ENCODE measurements around the gene INAFM1.
A peak's percentile ranks its signal among the peaks of the same experiment; 100 is the strongest.
"Not testable (repeated sequence)": the region's sequence is repeated elsewhere in the genome, so short reads cannot be mapped to it uniquely, and the experiment has no call there.

INAFM1 gene

DNA sequence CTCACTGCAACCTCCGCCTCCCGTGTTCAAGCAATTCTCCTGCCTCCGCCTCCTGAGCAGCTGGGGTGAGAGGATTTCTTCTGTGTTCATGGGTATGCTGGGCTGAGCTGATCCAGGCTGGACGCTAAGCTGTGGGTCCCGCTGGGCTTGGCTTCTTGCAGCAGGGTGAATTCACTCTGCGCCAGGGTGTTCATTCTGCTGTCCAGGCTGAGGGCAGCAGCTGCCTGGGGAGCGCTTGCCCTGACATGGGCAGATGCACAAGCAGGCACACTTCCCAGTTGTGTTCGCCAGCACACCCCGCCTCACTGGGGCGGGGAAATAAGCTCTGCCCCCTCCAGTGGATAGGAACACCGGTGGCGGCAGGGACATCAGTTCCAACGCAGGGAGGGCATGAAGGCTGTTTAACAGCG is 7.3 kb upstream of the INAFM1 start:
- no peak for DNase-seq (ENCODE audit: low read depth, low spot score)

DNA sequence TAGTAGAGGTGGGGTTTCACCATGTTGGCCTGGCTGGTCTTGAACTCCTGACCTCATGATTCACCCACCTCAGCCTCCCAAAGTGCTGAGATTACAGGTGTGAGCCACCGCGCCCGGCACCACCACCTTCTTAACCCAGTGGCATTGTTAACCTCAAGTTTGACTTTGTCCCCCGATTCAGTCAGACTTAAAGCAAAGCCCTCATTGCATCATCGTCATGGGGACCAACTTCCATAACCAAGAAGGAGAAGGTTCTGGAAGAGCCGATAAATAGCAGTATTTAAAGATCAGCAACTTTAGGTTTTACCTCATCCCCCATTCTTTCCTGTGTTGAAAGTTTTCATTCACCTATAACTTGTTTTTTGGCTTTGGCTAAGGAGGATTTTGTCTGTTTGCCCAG is 6.7 kb upstream of the INAFM1 start:
- DNase-seq (ENCODE audit: low read depth, low spot score) = no peak

DNA sequence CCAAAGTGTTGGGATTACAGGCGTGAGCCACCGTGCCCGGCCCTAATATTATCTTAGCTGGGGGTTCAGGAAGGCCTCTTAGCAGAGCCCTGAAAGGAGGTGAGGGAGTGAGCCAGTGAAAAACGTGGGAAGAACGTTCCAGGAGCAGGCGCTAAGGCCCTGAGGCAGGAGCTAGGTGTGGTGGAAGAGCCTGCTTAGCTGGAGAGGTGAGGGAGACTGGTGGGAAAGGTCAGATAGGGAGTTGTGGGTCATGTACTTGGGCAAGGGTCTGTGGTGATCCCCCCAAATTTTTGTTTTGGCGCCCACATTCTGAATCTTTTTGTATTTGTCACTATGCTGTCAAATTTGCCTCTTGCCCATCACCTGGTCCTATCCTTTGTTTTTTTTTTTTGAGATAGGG is 5.1 kb upstream of the INAFM1 start:
- no peak for DNase-seq (ENCODE audit: low read depth, low spot score)

DNA sequence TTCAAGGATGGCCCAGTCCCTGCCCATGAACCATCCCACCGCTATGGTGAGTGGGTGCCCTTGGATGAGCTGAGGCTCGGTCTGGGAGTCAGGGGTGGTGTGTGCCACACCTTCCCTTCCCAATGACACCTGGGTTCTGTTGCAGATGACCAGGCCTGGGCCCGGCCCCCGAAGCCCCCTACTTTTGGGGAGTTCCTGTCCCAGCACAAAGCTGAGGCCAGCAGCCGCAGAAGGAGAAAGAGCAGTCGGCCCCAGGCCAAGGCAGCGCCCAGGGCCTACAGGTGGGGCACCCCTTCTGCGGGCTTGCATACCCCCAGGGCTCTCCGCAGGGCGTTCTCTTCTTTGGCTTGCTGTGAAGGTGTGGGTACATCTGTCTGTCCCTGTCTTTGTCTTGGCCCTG is 4.3 kb upstream of the INAFM1 start:
- DNase-seq (ENCODE audit: low read depth, low spot score) = no peak

DNA sequence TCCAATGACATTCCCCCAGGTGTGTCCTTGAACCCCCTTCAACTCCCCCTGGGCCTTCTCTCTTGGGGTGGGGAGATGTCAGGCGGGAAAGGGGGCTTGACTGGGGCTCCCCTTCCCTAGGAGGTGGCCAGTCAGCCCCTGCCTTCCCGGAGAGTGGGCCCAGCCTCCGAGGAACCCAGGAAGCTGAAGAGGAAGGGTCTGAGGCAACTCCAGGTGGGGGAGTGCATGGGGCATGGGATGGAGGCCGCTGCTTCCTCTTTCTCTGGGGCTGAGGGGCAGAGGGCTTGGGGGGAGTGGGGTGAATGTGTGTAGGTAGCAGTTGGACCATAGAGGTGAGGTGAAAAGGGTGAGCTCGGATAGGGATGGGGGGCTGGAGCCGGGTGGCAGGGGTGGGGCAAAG is 2.7 kb upstream of the INAFM1 start:
- DNase-seq (ENCODE audit: low read depth, low spot score) = no peak

DNA sequence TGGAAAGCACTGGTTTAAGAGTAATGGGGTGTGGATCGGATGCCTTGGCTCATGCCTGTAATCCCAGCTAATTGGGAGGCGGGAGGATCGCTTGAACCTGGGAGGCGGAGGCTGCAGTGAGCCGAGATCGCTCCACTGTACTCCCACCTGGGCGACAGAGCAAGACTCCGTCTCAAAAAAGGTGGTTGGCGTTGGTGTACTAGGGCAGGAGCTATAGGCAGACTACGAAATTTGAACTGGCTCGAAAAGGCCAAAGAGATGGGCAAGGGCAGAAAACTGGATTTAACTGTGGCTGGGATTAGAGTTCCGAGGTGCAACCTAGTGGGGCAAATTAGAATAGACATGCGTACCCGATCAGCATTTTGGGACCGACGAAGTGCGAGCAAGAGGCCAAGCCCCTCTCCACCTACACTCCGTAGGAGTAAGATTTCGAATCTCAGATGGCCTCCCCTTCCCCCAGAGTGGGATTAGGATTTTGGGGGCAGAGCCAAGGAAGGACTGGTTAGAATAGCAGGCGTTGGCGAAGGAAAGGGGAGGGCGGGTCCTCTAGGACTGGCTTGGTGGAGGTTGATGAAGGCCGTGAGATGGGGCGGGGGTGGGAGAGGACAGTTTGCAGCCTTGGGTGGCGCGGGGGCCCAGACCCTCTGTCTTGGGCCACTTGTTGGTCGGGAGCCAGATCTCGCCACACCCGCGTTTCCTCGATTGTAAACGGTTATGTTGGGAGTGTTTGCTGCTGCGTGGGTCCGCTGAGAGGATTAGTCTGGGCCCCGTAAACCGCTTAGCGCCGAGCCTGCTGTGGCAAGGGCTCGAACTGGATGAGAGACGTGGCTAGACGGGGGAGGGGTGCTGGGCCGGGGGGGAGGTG is 2.0 kb upstream of the INAFM1 start:
- peak; percentile 11 for DNase-seq (ENCODE audit: low read depth, low spot score)

DNA sequence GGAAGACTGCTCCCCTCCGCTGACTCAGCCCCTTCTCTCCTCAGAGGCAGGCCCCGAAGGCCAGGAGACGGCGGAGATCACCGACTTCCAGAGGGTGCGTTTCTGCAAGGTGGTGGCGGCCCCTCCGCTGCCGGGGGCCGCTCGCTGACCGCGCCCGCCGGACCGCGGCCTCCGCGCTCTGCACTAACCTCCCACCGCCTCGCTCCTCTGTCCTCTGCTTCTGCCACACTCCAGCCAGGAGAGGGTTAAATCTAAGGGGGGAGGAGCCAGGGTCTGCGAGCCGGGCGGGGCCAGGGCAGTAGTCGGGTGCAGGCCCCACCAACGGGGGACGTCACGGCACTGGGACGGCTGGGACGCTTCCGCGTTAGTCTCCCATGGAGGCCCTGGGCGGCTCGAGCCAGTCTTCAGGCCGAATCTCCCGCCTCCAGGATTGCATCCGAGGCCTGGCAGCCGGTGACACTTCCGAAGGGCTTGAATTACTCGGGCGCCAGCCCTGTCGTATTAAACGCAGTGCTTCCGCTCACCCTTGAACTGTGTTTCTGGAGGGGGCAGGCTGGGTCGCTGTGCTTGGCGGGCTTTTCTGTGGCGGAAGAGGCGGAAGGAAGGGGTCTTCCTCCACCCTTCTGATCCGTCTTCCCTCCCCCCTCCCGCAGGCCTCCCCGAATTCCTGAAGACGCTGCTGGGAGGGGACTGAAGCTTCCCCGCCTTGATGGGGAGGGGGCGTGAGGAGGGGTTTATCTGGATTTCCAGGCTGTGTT is 1.2 kb upstream of the INAFM1 start:
- peak; percentile 81 for DNase-seq (ENCODE audit: low read depth, low spot score)

DNA sequence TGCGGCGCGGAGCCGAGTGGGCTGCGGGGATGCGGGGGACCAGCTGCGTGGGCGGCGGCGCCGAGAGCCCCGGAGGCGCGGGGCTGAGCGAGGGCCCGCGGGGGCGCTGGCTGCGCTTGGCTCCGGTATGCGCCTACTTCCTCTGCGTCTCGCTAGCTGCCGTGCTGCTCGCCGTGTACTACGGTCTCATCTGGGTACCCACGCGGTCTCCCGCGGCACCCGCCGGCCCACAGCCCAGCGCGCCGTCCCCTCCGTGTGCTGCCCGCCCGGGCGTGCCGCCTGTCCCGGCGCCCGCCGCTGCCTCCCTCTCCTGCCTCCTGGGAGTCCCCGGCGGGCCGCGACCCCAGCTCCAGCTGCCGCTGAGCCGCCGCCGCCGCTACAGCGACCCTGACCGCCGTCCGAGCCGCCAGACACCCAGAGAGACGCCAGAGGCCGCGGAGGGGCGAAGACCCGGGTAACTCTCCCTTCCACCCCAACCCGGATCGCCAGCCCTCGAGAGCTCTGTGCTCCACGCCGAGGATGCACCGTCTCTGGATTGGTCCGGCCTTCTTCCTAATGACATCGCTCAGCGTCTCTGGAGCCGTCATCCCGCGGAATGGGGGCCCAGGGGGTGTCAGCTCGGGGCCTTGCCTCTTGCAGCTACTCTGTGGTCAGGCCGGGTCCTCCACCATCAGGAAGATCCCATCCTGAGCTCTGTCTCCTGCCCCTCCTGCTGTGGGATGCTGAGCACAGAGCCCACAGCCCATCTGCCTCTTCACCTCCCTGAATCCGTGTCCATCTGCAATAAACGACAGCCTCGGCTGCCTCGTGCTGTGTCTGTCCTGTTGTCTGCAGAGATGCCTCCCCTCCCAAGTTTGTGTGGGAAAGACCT is 441 bp downstream of the INAFM1 start:
- DNase-seq (ENCODE audit: low read depth, low spot score) = no peak

DNA sequence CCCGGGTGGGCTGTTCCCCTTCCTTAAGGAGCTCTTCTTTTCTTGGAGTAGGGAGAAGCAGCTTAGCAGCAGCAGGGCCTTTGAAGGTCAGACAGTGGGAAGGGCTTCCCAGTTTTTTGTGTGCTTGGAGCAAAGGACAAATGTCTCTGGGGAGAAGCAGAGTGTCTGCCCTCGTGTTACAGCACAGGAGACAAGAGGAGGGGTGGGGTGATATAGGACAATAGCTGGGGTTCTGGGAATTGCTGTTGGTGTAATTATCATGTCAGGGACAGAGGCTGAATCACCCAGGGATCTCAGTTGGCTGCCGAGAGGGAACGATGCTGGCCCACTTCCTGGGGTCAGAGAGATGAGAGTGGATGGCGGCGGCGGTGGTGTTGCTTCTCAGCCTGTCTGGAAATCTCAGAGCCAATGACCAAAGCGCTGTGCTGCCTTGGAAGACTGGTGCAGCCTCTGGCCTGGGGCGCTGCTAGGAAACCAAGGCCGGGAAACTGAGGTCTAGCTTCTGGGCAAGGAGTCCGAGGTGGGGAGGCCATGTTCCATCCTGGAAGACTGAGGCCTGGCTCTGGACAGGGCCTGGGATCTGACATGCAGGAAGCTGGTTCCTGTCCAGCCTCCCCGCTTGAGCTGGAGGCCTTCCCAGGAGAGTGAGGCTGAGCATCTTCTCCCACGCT is 1.2 kb downstream of the INAFM1 start:
- DNase-seq (ENCODE audit: low read depth, low spot score) = no peak

DNA sequence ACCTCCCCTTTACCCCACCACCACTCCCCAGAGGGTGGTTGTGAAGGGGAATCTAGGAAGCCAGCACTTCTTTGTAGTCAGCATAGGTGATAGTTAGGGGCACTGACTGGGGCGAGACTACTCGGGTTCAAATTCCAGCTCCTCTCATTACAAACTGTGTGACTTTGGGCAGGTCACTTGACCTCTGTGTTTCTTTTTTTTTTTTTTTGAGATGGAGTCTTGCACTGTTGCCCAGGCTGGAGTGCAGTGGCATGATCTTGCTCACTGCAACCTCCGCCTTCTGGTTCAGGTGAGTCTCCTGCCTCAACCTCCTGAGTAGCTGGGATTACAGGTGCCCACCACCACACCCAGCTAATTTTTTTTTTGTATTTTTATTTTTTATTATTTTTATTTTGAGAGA is 1.8 kb downstream of the INAFM1 start:
- not testable (repeated sequence) for DNase-seq (ENCODE audit: low read depth, low spot score)

DNA sequence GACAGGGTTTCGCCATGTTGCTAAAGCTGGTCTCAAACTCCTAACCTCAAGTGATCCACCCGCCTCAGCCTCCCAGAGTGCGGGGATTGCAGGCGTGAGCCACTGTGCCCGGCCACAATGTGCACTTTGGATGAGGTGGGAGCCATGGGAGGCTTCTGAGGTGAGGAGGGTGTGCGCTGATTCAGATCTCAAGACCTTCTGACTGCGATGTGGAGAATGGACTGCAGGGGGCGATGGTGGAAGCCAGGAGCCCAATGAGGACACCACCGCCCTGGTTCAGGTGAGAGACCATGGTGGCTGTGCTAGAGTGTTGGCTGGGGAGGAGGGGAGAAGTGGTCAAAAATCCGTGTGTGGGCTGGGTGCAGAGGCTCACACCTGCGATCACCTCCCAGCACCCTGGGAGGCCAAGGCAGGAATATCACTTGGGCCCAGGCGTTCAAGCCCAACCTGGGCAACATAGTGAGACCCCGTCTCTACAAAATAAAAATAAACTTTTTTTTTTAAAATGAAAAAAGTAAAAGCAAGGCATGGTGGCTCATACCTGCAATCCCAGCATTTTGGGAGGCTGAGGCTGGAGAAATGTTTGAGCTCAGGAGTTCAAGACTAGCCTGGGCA is 5.6 kb downstream of the INAFM1 start:
- DNase-seq (ENCODE audit: low read depth, low spot score) = no peak

DNA sequence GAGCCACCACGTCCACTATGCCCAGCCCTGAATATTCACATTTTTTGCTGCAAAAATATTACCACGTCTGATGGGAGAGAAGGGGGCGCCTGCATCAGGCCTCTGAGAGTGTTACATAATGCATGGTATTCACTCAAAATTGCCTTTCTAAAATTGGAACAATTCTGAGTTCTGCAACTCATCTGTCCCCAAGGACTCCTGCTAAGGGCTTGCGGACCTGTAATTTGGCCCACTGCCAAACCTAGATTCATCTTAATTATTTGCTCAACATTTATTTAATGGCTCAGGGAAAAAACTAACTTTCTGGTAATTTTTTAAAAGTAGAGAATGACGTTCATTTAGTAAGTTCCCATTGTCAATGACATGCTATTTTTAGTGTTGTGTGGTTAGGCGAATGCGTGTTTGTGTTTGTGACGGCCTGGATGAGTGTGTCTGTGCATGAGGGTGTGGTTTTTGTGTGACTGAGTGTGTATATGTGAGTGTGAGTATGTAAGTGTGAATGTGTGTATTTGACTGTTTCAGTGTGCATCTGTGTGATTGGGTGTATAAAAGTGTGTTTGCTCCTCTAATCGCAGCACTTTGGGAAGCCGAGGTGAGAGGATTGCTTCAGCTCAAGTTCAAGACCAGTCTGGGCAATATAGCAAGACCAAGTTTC is 8.8 kb downstream of the INAFM1 start:
- DNase-seq (ENCODE audit: low read depth, low spot score) = no peak

DNA sequence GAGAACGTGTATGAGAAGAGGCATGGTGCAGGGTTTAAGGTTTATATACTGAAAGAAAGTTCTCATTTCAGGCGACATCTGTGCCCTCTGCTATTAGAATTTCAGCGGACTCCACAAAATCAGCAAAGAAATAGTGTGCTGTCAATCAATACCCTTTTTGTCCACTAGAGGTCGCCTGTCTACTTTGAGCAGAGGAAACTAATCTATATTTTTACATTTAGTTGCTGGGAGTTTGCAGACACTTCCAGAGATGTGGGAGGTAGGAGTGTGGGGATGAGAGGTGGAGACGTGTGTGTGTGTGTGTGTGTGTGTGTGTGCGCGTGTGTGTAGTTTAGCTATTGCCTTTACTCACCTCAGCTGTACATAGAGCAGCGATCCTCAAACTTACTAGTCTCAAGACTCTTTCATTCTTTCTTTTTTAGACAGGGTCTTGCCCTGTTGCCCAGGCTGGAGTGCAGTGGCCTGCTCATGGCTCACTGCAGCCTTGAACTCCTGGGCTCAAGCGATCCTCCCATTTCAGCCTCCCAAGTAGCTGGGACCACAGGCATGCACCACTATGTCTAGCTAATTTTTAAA is 9.7 kb downstream of the INAFM1 start:
- DNase-seq (ENCODE audit: low read depth, low spot score) = no peak

DNA sequence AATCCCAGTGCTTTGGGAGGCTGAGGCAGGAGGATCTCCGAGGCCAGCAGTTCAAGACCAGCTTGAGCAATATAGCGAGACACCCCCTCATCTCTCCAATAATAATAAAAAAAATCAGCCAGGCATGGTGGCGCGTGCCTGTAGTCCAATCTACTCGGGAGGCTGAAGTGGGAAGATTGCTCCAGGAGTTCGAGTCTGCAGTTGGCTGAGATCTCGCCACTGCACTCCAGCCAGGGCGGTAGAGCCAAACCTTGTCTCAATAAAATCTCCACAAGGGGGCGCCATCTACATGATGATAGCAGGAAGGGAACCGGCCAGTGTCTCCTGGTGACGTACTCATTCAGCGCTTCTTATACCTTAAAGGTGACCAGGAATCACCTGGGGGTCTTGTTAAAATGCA is 21.4 kb downstream of the INAFM1 start:
- peak; percentile 72 for DNase-seq (ENCODE audit: low read depth, low spot score)

DNA sequence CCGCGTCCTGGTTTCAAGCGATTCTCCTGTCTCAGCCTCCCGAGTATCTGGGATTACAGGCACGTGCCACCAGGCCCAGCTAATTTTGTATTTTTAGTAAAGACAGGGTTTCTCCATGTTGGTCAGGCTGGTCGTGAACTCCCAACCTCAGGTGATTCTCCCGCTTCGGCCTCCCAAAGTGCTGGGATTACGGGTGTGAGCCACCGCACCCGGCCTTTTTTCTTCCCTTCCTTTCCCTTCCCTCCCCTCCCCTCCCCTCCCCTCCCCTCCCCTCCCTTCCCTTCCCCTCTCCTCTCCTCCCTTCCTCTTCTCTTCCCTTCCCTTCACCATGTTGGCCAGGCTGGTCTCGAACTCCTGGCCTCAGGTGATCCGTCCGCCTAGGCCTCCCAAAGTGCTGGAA is 26.2 kb downstream of the INAFM1 start:
- not testable (repeated sequence) for DNase-seq (ENCODE audit: low read depth, low spot score)

DNA sequence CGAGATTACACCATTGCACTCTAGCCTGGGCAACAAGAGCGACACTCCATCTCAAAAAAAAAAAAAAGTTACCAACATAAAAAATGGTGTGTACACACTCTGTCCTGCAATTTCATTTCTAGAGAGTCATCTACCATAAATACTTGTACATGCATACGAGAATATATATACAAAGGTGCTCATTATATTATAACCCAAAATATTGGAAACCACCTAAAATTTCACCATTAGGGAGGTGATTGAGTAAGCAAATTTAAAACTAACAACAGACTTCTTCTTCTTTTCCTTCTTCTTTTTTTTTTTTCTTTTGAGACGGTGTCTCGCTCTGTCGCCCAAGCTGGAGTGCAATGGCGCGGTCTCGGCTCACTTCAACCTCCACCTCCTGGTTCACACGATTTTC is 27.6 kb downstream of the INAFM1 start:
- DNase-seq (ENCODE audit: low read depth, low spot score) = no peak

DNA sequence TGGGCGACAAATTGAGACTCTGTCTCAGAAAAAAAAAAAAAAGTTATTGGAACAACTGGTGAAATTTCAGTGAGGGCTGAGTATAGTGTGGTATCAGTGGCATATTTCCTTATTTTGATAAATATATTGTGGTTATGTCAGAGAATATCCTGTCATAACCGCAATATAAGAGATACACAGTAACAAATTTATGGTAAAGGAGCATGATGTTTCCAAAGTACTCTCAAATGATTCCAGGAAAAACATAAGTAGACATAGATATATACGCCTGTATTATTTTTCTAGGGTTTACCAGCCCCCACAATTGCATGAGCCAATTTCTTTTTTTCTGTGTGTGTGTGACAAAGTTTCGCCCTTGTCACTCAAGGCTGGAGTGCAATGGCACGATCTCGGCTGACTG is 29.3 kb downstream of the INAFM1 start:
- DNase-seq (ENCODE audit: low read depth, low spot score) = no peak

DNA sequence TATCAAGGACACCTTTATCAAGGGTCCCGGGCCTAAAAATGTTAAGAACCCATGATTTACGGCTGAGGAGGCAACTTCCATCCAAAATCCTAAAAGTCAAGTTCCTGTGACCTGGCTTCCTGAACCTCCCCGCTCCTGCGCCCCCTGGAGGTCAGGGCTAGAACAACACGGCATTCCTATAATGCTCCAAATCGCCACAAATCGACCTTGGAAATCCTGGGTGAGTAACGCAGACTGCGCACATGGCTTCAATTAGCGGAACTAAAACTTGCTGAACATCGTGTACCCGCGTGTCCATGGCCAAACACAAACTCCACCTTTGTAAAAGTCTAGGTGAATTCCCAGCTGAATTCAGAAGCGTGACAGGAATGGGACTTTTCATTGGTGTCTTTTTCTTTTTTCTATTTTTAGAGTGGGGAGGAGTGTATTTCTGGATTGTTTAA is 30.6 kb downstream of the INAFM1 start:
- peak; percentile 17 for DNase-seq (ENCODE audit: low read depth, low spot score)

DNA sequence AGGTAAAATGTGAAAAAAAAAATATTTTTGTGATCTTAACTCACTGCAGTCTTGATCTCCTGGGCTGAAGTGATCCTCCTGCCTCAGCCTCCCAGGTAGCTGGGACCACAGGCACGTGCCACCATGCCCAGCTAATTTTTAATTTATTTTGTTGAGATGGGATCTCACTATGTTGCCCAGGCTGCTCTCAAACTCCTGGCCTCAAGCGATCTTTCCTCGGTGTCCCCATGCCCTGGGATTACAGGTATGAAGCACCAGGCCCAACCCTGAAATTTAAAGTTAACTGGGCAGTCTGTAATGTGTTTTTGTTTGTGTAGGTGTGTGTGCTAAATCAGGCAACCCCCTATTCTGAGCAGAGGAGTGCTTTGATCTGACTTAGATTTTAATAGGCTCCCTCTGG is 31.6 kb downstream of the INAFM1 start:
- no peak for DNase-seq (ENCODE audit: low read depth, low spot score)

DNA sequence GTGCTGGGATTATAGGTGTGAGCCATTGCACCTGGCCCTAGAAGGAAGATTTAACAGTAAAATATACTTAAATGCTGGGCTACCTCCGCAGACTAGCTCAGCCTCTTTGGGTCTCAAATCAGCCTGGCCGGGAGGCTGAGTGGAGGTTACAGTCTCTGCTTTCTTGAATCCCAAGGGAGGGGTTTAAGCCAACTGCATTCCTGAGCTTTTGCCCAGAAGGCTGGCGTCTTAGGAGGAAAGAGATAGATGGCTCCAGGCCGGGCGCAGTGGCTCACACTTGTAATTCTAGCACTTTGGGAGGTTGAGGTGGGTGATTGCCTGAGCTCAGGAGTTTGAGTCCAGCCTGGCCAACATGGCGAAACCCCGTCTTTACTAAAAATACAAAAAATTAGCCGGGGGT is 34.4 kb downstream of the INAFM1 start:
- DNase-seq (ENCODE audit: low read depth, low spot score) = no peak
